Astrocyte (in vitro differentiated cells and primary cell): ENCODE measurements around the gene RHEBL1. TPM values are rescaled to one million over a fixed set of nuclear protein-coding genes. Genes with fewer than 3 reads are reported as not detected.

Experiments
- DNase-seq: peaks from one replicate; pipeline ENCODE4 v3.0.0-alpha.2; 2010; ENCODE audit warnings: low read depth
- FAIRE-seq: peaks from 2 replicates; lab custom pipeline; 2011; peaks lifted over from hg19 to GRCh38; lab: Jason Lieb, UNC
- H2AFZ ChIP-seq: 2 replicates; pipeline ENCODE4 v1.6.0; 2012; ENCODE audit warnings: low read depth, low read length, inconsistent platforms
- H3K27ac ChIP-seq: 2 replicates; pipeline ENCODE4 v1.5.1; 2011; ENCODE audit warnings: low read depth, low read length, inconsistent platforms
- H3K27me3 ChIP-seq: 2 replicates; pipeline ENCODE4 v1.6.0; 2011; ENCODE audit warnings: low read length, inconsistent platforms; ENCODE audit not compliant: insufficient read depth
- H3K36me3 ChIP-seq: 2 replicates; pipeline ENCODE4 v1.5.1; 2011; ENCODE audit warnings: low read length, inconsistent platforms; ENCODE audit not compliant: insufficient read depth
- H3K4me1 ChIP-seq: 2 replicates; pipeline ENCODE4 v1.5.1; 2011; ENCODE audit warnings: low read length, inconsistent platforms; ENCODE audit not compliant: insufficient read depth
- H3K4me2 ChIP-seq: 2 replicates; pipeline ENCODE4 v1.6.0; 2012; ENCODE audit warnings: low read length, inconsistent platforms
- H3K4me3 ChIP-seq: 2 replicates; pipeline ENCODE4 v1.5.1; 2011; ENCODE audit warnings: low read depth, mild to moderate bottlenecking, low read length, inconsistent platforms; ENCODE audit not compliant: insufficient read depth
- H3K79me2 ChIP-seq: 2 replicates; pipeline ENCODE4 v1.6.0; 2012; ENCODE audit warnings: mild to moderate bottlenecking, low read length, inconsistent platforms; ENCODE audit not compliant: insufficient read depth
- H3K9ac ChIP-seq: 2 replicates; pipeline ENCODE4 v1.6.0; 2012; ENCODE audit warnings: mild to moderate bottlenecking, low read length, inconsistent platforms
- H3K9me3 ChIP-seq: 2 replicates; pipeline ENCODE4 v1.5.1; 2012; ENCODE audit warnings: low read depth, mild to moderate bottlenecking, low read length, inconsistent platforms; ENCODE audit not compliant: insufficient read depth
- H4K20me1 ChIP-seq: 2 replicates; pipeline ENCODE4 v1.6.0; 2012; ENCODE audit warnings: low read length, inconsistent platforms; ENCODE audit not compliant: insufficient read depth
- H3K27ac Mint-ChIP-seq: one replicate; pipeline ENCODE4 v1.8.0; 2021; ENCODE audit warnings: mild to moderate bottlenecking, mixed read lengths; ENCODE audit not compliant: unreplicated experiment
- H3K27me3 Mint-ChIP-seq: one replicate; pipeline ENCODE4 v1.8.0; 2021; ENCODE audit warnings: low read depth, mixed read lengths; ENCODE audit not compliant: unreplicated experiment
- H3K36me3 Mint-ChIP-seq: one replicate; pipeline ENCODE4 v1.8.0; 2021; ENCODE audit warnings: low read depth, mixed read lengths; ENCODE audit not compliant: unreplicated experiment
- H3K4me1 Mint-ChIP-seq: one replicate; pipeline ENCODE4 v1.8.0; 2021; ENCODE audit warnings: low read depth, mixed read lengths; ENCODE audit not compliant: unreplicated experiment
- H3K4me3 Mint-ChIP-seq: one replicate; pipeline ENCODE4 v1.8.0; 2021; ENCODE audit warnings: mild to moderate bottlenecking, moderate library complexity, mixed read lengths; ENCODE audit not compliant: unreplicated experiment
- H3K9me3 Mint-ChIP-seq: one replicate; pipeline ENCODE4 v1.8.0; 2021; ENCODE audit warnings: mild to moderate bottlenecking, mixed read lengths; ENCODE audit not compliant: unreplicated experiment
- EZH2 ChIP-seq: IDR thresholded peaks from 2 replicates; pipeline ENCODE4 v1.6.1; 2012; ENCODE audit warnings: mild to moderate bottlenecking, low read length, inconsistent platforms; ENCODE audit not compliant: insufficient read depth
- total RNA-seq: library from RNA; stranded (reverse); gene quantifications from 2 replicates; pipeline ENCODE4 v1.2.1, GENCODE V29; 2021
- TF ChIP-seq, protein P1 (sequence below): IDR thresholded peaks from 2 replicates; pipeline ENCODE4 v1.5.1; 2011; ENCODE audit warnings: low read depth, mild to moderate bottlenecking, inconsistent platforms, low read length, moderate library complexity; ENCODE audit not compliant: insufficient read depth

RHEBL1 gene
- total RNA-seq, 1 donor from 2014 or later, result 1.3 TPM

DNA sequence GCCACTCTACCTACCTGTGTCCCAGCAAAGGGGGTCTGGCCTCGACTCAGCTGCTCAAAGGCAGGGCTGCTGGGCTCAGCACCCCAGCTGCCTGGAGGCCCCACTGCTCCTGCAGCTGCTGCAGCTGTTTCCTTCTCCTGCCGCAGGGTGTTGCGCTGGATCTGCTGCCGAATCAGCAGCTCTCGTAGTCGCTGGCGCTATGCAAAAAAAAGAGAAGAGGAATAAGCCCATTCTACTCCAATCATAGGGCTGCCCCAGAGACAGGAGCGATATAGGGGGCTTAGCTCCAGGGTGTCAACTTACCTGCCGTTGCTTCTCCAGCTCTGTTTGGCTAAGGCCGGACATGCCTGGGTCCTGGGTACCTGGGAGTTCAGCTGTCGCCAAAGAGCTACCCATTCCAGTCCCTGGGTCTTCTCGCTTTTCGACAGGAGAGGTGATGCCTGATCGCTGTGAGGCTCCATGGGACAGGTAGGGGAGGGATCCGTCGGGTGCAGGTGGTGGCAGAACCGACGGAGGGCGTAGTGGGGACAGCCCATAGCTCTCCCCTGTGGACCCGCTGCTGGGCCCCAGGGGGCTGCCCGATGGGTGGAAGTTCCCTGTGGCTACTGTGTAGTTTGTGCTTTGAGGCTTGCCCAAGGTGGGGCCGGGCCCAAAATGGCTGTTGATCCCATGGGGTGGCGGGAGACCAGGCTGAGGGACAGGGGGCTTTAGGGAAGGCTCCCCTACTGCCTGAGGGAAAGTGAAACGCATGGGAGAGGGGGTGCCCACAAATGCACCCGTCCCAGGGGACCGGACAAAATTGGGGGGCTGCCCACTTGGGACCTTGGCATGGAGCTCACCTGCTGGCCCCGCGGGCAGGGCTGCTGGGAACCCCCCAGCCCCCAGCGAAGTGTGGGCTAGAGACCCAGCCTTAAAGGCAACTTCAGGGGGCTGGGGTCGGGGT is 30.1 kb downstream of the RHEBL1 start:
- Histone ChIP-seq H3K4me1 (no peaks in the 10 kb centered on the region), H3K27ac (no peak overlapping the region), H3K79me2 (peaks cover 27% of the 10 kb centered on the region), H3K4me3 (no peak overlapping the region), H2AFZ (no peak overlapping the region), H3K9me3 (no peaks in the 10 kb centered on the region), H3K4me2 (no peak overlapping the region), H3K27me3 (no peaks in the 10 kb centered on the region), H4K20me1 (peaks cover 79% of the 10 kb centered on the region), H3K9ac (no peak overlapping the region), H3K36me3 (peaks cover 53% of the 10 kb centered on the region)
- Mint-ChIP-seq H3K9me3 (no peaks in the 10 kb centered on the region), H3K4me3 (no peak overlapping the region), H3K4me1 (no peaks in the 10 kb centered on the region), H3K27ac (no peak overlapping the region), H3K36me3 (peaks cover 27% of the 10 kb centered on the region), H3K27me3 (no peaks in the 10 kb centered on the region)
- FAIRE-seq, result no peak
- no peak for DNase-seq
- TF ChIP-seq EZH2, result no peak

DNA sequence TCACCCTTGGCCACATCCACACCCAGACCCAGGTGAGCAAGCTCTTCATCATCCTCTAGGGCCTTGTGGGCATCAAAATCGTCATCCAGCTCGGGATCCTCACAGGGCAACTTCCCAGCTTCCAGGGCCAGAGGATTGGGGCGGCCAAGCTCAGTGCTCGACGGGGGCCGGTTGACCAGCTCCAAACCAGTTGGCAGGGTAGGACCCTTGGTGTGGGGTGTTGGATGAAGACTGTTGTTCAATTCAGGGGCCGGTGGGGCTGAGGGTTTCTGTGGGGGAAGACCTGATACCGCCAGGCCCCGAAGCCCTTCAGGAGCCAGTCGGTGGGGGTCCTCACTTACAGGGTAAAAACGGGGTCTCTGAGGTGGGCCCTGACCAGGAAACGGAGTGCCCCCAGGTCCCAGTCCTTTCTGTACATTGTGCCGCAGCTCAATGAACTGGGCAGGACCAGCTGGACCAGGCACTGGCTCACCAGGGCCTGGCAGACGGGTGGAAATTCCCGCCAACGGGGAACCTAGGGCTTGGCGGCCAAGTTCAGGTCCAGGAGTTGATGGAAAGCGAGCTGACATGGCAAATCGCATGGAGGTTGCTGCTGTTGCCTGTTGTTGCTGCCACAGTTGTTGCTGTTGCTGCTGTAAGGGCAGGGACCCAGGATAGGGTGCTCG is 31.4 kb downstream of the RHEBL1 start:
- Mint-ChIP-seq H3K9me3 (no peaks in the 10 kb centered on the region), H3K36me3 (peaks cover 20% of the 10 kb centered on the region), H3K4me3 (no peak overlapping the region), H3K4me1 (no peaks in the 10 kb centered on the region), H3K27me3 (no peaks in the 10 kb centered on the region), H3K27ac (no peak overlapping the region)
- peaks cover 57% of the 10 kb centered on the region for H3K36me3 ChIP-seq
- H3K4me3 ChIP-seq, result no peak overlapping the region
- no peak for DNase-seq
- peaks cover 27% of the 10 kb centered on the region for H3K79me2 ChIP-seq
- FAIRE-seq, result no peak
- no peak overlapping the region for H2AFZ ChIP-seq
- no peak overlapping the region for H3K27ac ChIP-seq
- H3K9ac ChIP-seq, result no peak overlapping the region
- H3K9me3 ChIP-seq, result no peaks in the 10 kb centered on the region
- no peak for TF ChIP-seq EZH2
- TF ChIP-seq, protein P1, sequence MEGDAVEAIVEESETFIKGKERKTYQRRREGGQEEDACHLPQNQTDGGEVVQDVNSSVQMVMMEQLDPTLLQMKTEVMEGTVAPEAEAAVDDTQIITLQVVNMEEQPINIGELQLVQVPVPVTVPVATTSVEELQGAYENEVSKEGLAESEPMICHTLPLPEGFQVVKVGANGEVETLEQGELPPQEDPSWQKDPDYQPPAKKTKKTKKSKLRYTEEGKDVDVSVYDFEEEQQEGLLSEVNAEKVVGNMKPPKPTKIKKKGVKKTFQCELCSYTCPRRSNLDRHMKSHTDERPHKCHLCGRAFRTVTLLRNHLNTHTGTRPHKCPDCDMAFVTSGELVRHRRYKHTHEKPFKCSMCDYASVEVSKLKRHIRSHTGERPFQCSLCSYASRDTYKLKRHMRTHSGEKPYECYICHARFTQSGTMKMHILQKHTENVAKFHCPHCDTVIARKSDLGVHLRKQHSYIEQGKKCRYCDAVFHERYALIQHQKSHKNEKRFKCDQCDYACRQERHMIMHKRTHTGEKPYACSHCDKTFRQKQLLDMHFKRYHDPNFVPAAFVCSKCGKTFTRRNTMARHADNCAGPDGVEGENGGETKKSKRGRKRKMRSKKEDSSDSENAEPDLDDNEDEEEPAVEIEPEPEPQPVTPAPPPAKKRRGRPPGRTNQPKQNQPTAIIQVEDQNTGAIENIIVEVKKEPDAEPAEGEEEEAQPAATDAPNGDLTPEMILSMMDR, result no peak
- no peaks in the 10 kb centered on the region for H3K4me1 ChIP-seq
- H3K4me2 ChIP-seq, result no peak overlapping the region
- no peaks in the 10 kb centered on the region for H3K27me3 ChIP-seq
- peaks cover 81% of the 10 kb centered on the region for H4K20me1 ChIP-seq

DNA sequence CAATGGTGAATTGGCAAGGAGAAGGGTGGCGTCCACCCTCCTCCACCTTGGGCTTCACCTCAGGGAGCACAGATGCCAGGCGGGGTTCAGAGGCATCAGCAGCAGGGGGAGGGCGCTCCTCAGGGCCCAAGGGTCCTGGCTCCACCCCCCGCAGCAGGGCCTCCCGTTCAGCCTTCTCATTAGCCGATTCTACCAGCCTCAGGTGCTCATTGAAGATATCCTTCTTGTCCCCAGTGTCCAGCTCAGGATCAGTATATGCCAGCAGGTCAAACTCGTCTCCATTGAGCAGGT is 31.9 kb downstream of the RHEBL1 start:
- H3K4me2 ChIP-seq, result no peak overlapping the region
- Mint-ChIP-seq H3K36me3 (peaks cover 18% of the 10 kb centered on the region), H3K4me1 (no peaks in the 10 kb centered on the region), H3K27me3 (no peaks in the 10 kb centered on the region), H3K9me3 (no peaks in the 10 kb centered on the region), H3K27ac (no peak overlapping the region), H3K4me3 (no peak overlapping the region)
- peaks cover 81% of the 10 kb centered on the region for H4K20me1 ChIP-seq
- TF ChIP-seq, protein P1, result no peak
- TF ChIP-seq EZH2, result no peak
- no peak overlapping the region for H3K9ac ChIP-seq
- FAIRE-seq (no peak), DNase-seq (no peak)
- H3K27ac ChIP-seq, result no peak overlapping the region
- H3K27me3 ChIP-seq, result no peaks in the 10 kb centered on the region
- peaks cover 27% of the 10 kb centered on the region for H3K79me2 ChIP-seq
- no peak overlapping the region for H2AFZ ChIP-seq
- no peaks in the 10 kb centered on the region for H3K4me1 ChIP-seq
- peaks cover 53% of the 10 kb centered on the region for H3K36me3 ChIP-seq
- no peak overlapping the region for H3K4me3 ChIP-seq
- H3K9me3 ChIP-seq, result no peaks in the 10 kb centered on the region
